Measurements from ENCODE around the gene TTC28.

The TTC28 gene

GRCh38 chr22:28462901-28463300 lies 216.7 kb downstream of the TTC28 start:
- Histone ChIP-seq H3K4me1 (ENCODE audit: insufficient read depth, insufficient read length) (no peaks in the 10 kb centered on the region), H3K9me3 (ENCODE audit: insufficient read depth, low read length) (no peaks in the 10 kb centered on the region), H3K9ac (ENCODE audit: insufficient read length, low read depth) (no peak overlapping the region), H3K36me3 (ENCODE audit: insufficient read depth, insufficient read length, low read length) (no peaks in the 10 kb centered on the region), H3K4me3 (ENCODE audit: insufficient read length, low read depth) (no peak overlapping the region), H3K27me3 (ENCODE audit: insufficient read depth, insufficient read length) (no peaks in the 10 kb centered on the region)
- DNase-seq (ENCODE audit: low read depth, low spot score) = no peak
- no peak for TF ChIP-seq ZNF274 (IDR thresholded peaks at IDR 0.05; ENCODE audit: low read depth, low read length)

GRCh38 chr22:28462041-28462440 lies 217.6 kb downstream of the TTC28 start:
- Histone ChIP-seq H3K4me3 (ENCODE audit: insufficient read length, low read depth) (no peak overlapping the region), H3K4me1 (ENCODE audit: insufficient read depth, insufficient read length) (no peaks in the 10 kb centered on the region), H3K9ac (ENCODE audit: insufficient read length, low read depth) (no peak overlapping the region), H3K9me3 (ENCODE audit: insufficient read depth, low read length) (no peaks in the 10 kb centered on the region), H3K27me3 (ENCODE audit: insufficient read depth, insufficient read length) (no peaks in the 10 kb centered on the region), H3K36me3 (ENCODE audit: insufficient read depth, insufficient read length, low read length) (no peaks in the 10 kb centered on the region)
- no peak for TF ChIP-seq SUZ12 (IDR thresholded peaks at IDR 0.05; ENCODE audit: extremely low read depth, insufficient read depth, insufficient read length)
- no peak for DNase-seq (ENCODE audit: low read depth, low spot score)

DNA sequence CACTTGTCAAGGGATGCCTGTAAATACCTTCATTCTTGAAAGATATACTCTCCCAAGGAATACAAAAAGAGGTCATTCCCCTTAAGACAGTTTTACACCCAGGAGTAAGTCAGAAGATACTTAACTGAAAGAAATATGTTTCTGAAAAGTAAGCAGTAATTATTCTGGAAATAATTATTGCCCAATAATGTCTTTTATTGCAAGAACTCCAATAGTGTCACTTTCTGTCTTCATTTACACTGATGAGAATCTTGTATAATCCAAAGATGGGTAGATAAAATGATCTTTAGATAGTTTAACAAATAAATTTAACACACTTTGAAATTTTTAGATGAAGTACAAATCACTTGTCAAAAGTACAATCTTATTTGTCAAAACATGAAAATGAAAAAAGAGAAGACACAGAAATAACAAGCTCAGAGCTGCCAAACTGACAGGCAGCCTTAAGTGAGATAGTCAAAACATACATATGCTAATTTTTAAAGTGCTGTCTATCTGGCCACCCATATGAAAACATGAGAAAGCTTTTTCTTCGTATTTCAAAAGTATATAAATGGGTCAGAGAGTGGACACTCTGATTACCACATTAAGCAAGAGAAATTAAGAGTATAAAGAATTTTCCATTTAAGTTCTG lies 225.1 kb downstream of the TTC28 start:
- Histone ChIP-seq H3K27me3 (ENCODE audit: insufficient read depth, insufficient read length) (no peaks in the 10 kb centered on the region), H3K4me3 (ENCODE audit: insufficient read length, low read depth) (no peak overlapping the region), H3K4me1 (ENCODE audit: insufficient read depth, insufficient read length) (no peaks in the 10 kb centered on the region), H3K9me3 (ENCODE audit: insufficient read depth, low read length) (no peaks in the 10 kb centered on the region), H3K36me3 (ENCODE audit: insufficient read depth, insufficient read length, low read length) (no peaks in the 10 kb centered on the region), H3K9ac (ENCODE audit: insufficient read length, low read depth) (no peak overlapping the region)
- DNase-seq (ENCODE audit: low read depth, low spot score) = no peak
- TF ChIP-seq SUZ12 (IDR thresholded peaks at IDR 0.05; ENCODE audit: extremely low read depth, insufficient read depth, insufficient read length) (no peak), YY1 (IDR thresholded peaks at IDR 0.05; ENCODE audit: insufficient read depth, insufficient read length) (no peak), ZNF274 (IDR thresholded peaks at IDR 0.05; ENCODE audit: low read depth, low read length) (no peak)

DNA sequence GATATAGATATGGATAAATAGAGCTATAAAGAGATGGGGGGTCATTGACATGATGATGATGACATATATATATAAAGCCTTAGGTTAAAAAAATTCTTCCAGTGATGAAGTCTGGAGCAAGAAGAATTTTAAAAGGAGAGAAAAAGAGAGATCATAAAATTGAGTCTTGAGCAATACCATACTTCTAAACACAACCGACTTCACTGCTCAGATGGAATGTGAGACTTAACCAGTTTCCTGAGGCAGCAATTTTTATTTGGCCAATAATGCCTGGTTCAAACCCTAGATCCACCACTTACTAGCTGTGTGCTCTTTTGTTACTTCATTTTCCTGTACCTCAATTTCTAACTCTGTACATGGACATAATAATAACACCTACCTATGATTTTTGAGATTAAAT lies 229.5 kb downstream of the TTC28 start:
- Histone ChIP-seq H3K4me1 (ENCODE audit: insufficient read depth, insufficient read length) (no peaks in the 10 kb centered on the region), H3K9me3 (ENCODE audit: insufficient read depth, low read length) (no peaks in the 10 kb centered on the region), H3K9ac (ENCODE audit: insufficient read length, low read depth) (no peak overlapping the region), H3K36me3 (ENCODE audit: insufficient read depth, insufficient read length, low read length) (no peaks in the 10 kb centered on the region), H3K27me3 (ENCODE audit: insufficient read depth, insufficient read length) (no peaks in the 10 kb centered on the region), H3K4me3 (ENCODE audit: insufficient read length, low read depth) (no peak overlapping the region)
- no peak for DNase-seq (ENCODE audit: low read depth, low spot score)
- TF ChIP-seq SUZ12 (IDR thresholded peaks at IDR 0.05; ENCODE audit: extremely low read depth, insufficient read depth, insufficient read length) = no peak
- no peak for TF ChIP-seq YY1 (IDR thresholded peaks at IDR 0.05; ENCODE audit: insufficient read depth, insufficient read length)
- TF ChIP-seq ZNF274 (IDR thresholded peaks at IDR 0.05; ENCODE audit: low read depth, low read length) = no peak

DNA sequence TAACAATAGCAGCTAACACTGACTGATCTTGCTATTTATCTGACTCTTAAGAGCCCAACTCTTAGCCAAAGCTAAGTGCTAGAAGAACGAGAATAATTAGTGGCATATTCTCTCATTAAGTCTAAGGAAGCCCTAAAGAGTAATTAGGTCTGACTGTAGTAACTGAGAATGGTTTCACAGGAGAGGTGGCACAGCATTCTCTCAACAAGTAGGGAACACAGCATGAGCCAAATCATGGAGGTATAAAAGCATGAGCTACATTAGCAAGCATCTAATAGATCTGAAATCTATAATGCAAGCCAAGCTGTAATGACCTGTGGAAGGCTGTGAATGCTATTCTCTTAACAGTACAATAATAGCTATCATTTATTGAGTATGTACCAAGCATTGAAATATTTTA lies 230.6 kb downstream of the TTC28 start:
- DNase-seq (ENCODE audit: low read depth, low spot score) = no peak
- Histone ChIP-seq H3K36me3 (ENCODE audit: insufficient read depth, insufficient read length, low read length) (no peaks in the 10 kb centered on the region), H3K9ac (ENCODE audit: insufficient read length, low read depth) (no peak overlapping the region), H3K27me3 (ENCODE audit: insufficient read depth, insufficient read length) (no peaks in the 10 kb centered on the region), H3K9me3 (ENCODE audit: insufficient read depth, low read length) (no peaks in the 10 kb centered on the region), H3K4me3 (ENCODE audit: insufficient read length, low read depth) (no peak overlapping the region), H3K4me1 (ENCODE audit: insufficient read depth, insufficient read length) (no peaks in the 10 kb centered on the region)
- TF ChIP-seq ZNF274 (IDR thresholded peaks at IDR 0.05; ENCODE audit: low read depth, low read length) (no peak), YY1 (IDR thresholded peaks at IDR 0.05; ENCODE audit: insufficient read depth, insufficient read length) (no peak), SUZ12 (IDR thresholded peaks at IDR 0.05; ENCODE audit: extremely low read depth, insufficient read depth, insufficient read length) (no peak)

DNA sequence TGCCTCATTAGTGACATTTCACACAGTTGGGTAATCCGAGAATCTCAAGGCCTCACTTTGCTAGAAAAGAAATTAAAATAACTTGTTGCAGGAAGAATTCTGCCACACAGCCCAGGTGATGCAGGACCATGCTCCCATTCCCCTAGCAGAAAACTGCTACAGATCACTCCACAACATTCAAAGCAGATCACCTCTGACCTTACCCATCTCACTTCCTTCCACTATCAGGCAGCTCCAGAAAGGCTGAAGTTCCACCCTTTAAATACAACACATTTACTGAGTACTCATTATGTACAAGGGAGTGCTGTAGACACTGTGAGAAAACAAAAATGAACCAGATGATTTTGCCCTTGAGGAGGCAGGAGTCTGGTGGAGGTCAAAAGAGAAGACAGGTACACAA lies 231.0 kb downstream of the TTC28 start:
- Histone ChIP-seq H3K9ac (ENCODE audit: insufficient read length, low read depth) (no peak overlapping the region), H3K4me1 (ENCODE audit: insufficient read depth, insufficient read length) (no peaks in the 10 kb centered on the region), H3K36me3 (ENCODE audit: insufficient read depth, insufficient read length, low read length) (no peaks in the 10 kb centered on the region), H3K27me3 (ENCODE audit: insufficient read depth, insufficient read length) (no peaks in the 10 kb centered on the region), H3K4me3 (ENCODE audit: insufficient read length, low read depth) (no peak overlapping the region), H3K9me3 (ENCODE audit: insufficient read depth, low read length) (no peaks in the 10 kb centered on the region)
- no peak for DNase-seq (ENCODE audit: low read depth, low spot score)
- TF ChIP-seq ZNF274 (IDR thresholded peaks at IDR 0.05; ENCODE audit: low read depth, low read length) = no peak
- no peak for TF ChIP-seq SUZ12 (IDR thresholded peaks at IDR 0.05; ENCODE audit: extremely low read depth, insufficient read depth, insufficient read length)
- no peak for TF ChIP-seq YY1 (IDR thresholded peaks at IDR 0.05; ENCODE audit: insufficient read depth, insufficient read length)

- TF ChIP-seq YY1 (IDR thresholded peaks at IDR 0.05; ENCODE audit: insufficient read depth, insufficient read length) = no peak
- no peak for TF ChIP-seq ZNF274 (IDR thresholded peaks at IDR 0.05; ENCODE audit: low read depth, low read length)
- Histone ChIP-seq H3K27me3 (ENCODE audit: insufficient read depth, insufficient read length) (no peaks in the 10 kb centered on the region), H3K9me3 (ENCODE audit: insufficient read depth, low read length) (no peaks in the 10 kb centered on the region), H3K4me1 (ENCODE audit: insufficient read depth, insufficient read length) (no peaks in the 10 kb centered on the region), H3K4me3 (ENCODE audit: insufficient read length, low read depth) (no peak overlapping the region), H3K9ac (ENCODE audit: insufficient read length, low read depth) (no peak overlapping the region), H3K36me3 (ENCODE audit: insufficient read depth, insufficient read length, low read length) (no peaks in the 10 kb centered on the region)
- DNase-seq (ENCODE audit: low read depth, low spot score) = no peak
These were observed 235.0 kb downstream of the TTC28 start for GRCh38 chr22:28444659-28445058.

DNA sequence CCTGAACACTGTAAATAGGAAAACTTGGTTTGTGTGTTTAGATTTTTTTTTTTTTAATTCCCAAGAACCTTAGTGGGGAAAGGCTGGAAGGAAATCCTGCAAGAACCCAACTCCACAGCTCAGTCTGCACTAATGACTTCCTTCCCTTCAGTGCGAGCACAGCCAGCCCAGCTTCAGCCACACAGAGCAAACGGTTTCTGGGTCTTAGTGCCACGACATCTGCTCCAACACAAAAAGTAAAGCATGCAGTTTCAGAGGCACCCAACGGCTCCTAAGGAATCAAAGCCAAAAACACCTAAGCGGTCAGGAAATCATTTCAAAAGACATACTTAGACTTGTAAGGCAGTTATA lies 236.1 kb downstream of the TTC28 start:
- Histone ChIP-seq H3K9me3 (ENCODE audit: insufficient read depth, low read length) (no peaks in the 10 kb centered on the region), H3K27me3 (ENCODE audit: insufficient read depth, insufficient read length) (no peaks in the 10 kb centered on the region), H3K9ac (ENCODE audit: insufficient read length, low read depth) (peak overlapping the region; percentile 81), H3K4me3 (ENCODE audit: insufficient read length, low read depth) (peak overlapping the region; percentile 61), H3K4me1 (ENCODE audit: insufficient read depth, insufficient read length) (no peaks in the 10 kb centered on the region), H3K36me3 (ENCODE audit: insufficient read depth, insufficient read length, low read length) (no peaks in the 10 kb centered on the region)
- TF ChIP-seq SUZ12 (IDR thresholded peaks at IDR 0.05; ENCODE audit: extremely low read depth, insufficient read depth, insufficient read length) (no peak), ZNF274 (IDR thresholded peaks at IDR 0.05; ENCODE audit: low read depth, low read length) (no peak), YY1 (IDR thresholded peaks at IDR 0.05; ENCODE audit: insufficient read depth, insufficient read length) (no peak)
- DNase-seq (ENCODE audit: low read depth, low spot score) = peak; percentile 42
